ENCODE measurements around the gene RAB40B. TPM values are rescaled to one million over a fixed set of nuclear protein-coding genes. Genes with fewer than 3 reads are reported as not detected.
A peak's percentile ranks its signal among the peaks of the same experiment; 100 is the strongest.

RAB40B gene
- total and polyA plus RNA-seq, 12 donors = 4.1 to 33.3 (median 14.0) TPM

DNA sequence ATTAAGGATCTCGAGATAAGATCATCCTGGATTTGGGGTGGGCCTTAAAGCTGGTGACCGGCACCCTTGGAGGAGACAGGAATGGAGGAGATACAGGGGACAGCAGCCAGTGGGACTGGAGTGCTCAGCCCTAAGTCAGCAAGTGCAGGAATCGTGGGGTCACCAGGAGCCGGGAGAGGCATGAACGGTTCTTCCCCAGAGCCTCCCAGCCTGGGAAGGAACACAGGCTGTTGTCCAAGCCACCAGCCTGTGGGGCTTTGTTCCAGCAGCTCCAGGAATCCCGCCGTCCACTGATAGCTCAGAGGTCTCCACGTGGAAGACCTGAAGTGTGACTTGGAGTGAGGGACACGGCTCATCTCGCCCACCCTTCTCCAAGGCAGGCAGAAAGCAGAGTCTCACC is 47.8 kb downstream of the RAB40B start:
- intact Hi-C loops (cut with DNase I) = no loop called here
- H3K4me1 ChIP-seq (replicated peaks in 1 of 2) = peaks cover 17 to 27% of the 10 kb centered on the region in 2 donors
- 82 to 86% (median 83%) methylated on average over 10 of the region's 10 CpGs for whole genome bisulfite sequencing, 4 donors

GRCh38 chr17:82649501-82650261 is 48.8 kb downstream of the RAB40B start:
- Histone ChIP-seq H3K36me3 (replicated peaks in 1 of 2) (no peaks in the 10 kb centered on the region), H3K4me3 (no peak overlapping the region), H3K9me3 (replicated peaks in 1 of 3) (no peaks in the 10 kb centered on the region), H3K4me1 (replicated peaks in 1 of 2) (peaks cover 12 to 17% of the 10 kb centered on the region in 2 donors), H3K27me3 (no peaks in the 10 kb centered on the region), H3K27ac (no peak overlapping the region)
- no peak for TF ChIP-seq POLR2A (IDR thresholded peaks at IDR 0.05)
- peak in 3 of 7 donors; percentile 35 to 52 (median 48) for DNase-seq
- 90 to 100% (median 92%) methylated on average over 3 to 22 of the region's 22 CpGs for WGBS, 4 donors
- intact Hi-C loops (cut with DNase I) = loop anchor here in 1 of 2 donors (10.0 kb wide), 1 partner anchor 105 kb away; the partner anchor contains the start of gene TBCD

More for the DNA sequence above, 47.8 kb downstream of the RAB40B start:
- Histone ChIP-seq H3K4me3 (no peak overlapping the region), H3K27ac (no peak overlapping the region), H3K9me3 (replicated peaks in 1 of 3) (no peaks in the 10 kb centered on the region), H3K27me3 (no peaks in the 10 kb centered on the region), H3K36me3 (replicated peaks in 1 of 2) (no peaks in the 10 kb centered on the region)
- no peak for DNase-seq
- TF ChIP-seq, protein P1, sequence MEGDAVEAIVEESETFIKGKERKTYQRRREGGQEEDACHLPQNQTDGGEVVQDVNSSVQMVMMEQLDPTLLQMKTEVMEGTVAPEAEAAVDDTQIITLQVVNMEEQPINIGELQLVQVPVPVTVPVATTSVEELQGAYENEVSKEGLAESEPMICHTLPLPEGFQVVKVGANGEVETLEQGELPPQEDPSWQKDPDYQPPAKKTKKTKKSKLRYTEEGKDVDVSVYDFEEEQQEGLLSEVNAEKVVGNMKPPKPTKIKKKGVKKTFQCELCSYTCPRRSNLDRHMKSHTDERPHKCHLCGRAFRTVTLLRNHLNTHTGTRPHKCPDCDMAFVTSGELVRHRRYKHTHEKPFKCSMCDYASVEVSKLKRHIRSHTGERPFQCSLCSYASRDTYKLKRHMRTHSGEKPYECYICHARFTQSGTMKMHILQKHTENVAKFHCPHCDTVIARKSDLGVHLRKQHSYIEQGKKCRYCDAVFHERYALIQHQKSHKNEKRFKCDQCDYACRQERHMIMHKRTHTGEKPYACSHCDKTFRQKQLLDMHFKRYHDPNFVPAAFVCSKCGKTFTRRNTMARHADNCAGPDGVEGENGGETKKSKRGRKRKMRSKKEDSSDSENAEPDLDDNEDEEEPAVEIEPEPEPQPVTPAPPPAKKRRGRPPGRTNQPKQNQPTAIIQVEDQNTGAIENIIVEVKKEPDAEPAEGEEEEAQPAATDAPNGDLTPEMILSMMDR (IDR thresholded peaks at IDR 0.05) = no peak
- no peak for TF ChIP-seq POLR2A (IDR thresholded peaks at IDR 0.05)

GRCh38 chr17:82648742-82649331 is 49.7 kb downstream of the RAB40B start:
- intact Hi-C loops (cut with DNase I) = loop anchor here in 1 of 2 donors (10.0 kb wide), 1 partner anchor 106 kb away; the partner anchor contains the start of gene TBCD
- 13 to 60% (median 28%) methylated on average over 2 to 20 of the region's 37 CpGs for WGBS, 4 donors
- Histone ChIP-seq H3K4me1 (replicated peaks in 1 of 2) (peaks cover 10 to 12% of the 10 kb centered on the region in 2 donors), H3K36me3 (replicated peaks in 1 of 2) (peaks cover 0 to 6% of the 10 kb centered on the region in 2 donors), H3K4me3 (peak overlapping the region in 2 of 4 donors; percentile 28 to 51), H3K9me3 (replicated peaks in 1 of 3) (no peaks in the 10 kb centered on the region), H3K27ac (peak overlapping the region in 1 of 5 donors; percentile 81), H3K27me3 (no peaks in the 10 kb centered on the region)
- TF ChIP-seq, protein P1 (IDR thresholded peaks at IDR 0.05) = no peak
- TF ChIP-seq POLR2A (IDR thresholded peaks at IDR 0.05) = no peak
- DNase-seq = peak; percentile 50 to 83 (median 72)

DNA sequence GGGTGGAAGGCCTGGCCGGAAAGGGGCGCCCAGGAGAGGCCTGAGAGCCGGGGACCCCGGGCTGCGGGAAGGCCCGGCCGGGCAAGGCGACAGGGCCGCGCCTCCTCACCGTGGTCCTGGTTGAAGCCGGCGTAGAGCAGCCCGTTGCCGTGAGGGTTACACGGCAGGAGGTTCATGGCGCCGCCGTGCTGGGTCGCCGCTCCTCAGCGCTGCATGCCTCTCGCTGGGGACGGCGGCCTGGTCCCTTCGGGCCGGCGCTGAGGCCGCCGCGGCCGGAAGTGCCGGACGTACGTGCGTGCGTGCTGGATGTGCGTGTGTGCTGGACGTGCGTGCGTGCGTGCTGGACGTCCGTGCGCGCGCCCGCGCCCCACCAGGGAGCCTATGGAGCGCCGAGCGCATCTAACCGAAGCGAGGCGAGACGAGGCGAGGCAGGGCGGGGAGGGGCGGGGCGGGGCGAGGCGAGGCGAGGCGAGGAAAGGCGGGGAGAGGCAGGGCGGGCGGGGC is 50.3 kb downstream of the RAB40B start, which contains the start of gene WDR45B:
Gene WDR45B (minus strand): TSS at position 280 of the 504 bp plus-strand sequence. CDS start 104 bp downstream, at position 176.
- peaks cover 10 to 12% of the 10 kb centered on the region in 2 donors for H3K4me1 ChIP-seq (replicated peaks in 1 of 2)
- WGBS, 4 donors = 0 to 1% (median 0%) methylated on average over 1 to 67 of the region's 67 CpGs; no CpG with 5 or more reads in 1 of the 4 donors
- H3K36me3 ChIP-seq (replicated peaks in 1 of 2) = peaks cover 0 to 12% of the 10 kb centered on the region in 2 donors

More for the DNA sequence above, 50.3 kb downstream of the RAB40B start, which contains the start of gene WDR45B:
- H3K27ac ChIP-seq = peak within 1 kb of the TSS; percentile 83 to 100 (median 98)
- H3K4me3 ChIP-seq = peak within 1 kb of the TSS; percentile 86 to 94 (median 90)
- intact Hi-C loops (cut with DNase I) = loop anchor here in 1 of 2 donors (10.0 kb wide), 1 partner anchor 107 kb away; the partner anchor contains the start of gene TBCD
- H3K27me3 ChIP-seq = no peaks in the 10 kb centered on the region
- TF ChIP-seq POLR2A (IDR thresholded peaks at IDR 0.05) = peak; percentile 98 to 99
- TF ChIP-seq, protein P1 (IDR thresholded peaks at IDR 0.05) = peak in 1 of 6 experiments; percentile 2
- no peaks in the 10 kb centered on the region for H3K9me3 ChIP-seq (replicated peaks in 1 of 3)
- peak; percentile 95 to 98 (median 97) for DNase-seq
